ENCODE results near the gene NHS.

The NHS gene

GRCh38 chrX:17740137-17741122 is 365.4 kb downstream of the NHS start:
- DNase-seq = no peak

GRCh38 chrX:17741123-17741511 is 366.1 kb downstream of the NHS start:
- DNase-seq = no peak

- no peak for DNase-seq
Observed at GRCh38 chrX:17743913-17744312, 368.9 kb downstream of the NHS start.

GRCh38 chrX:17744896-17745523 is 370.0 kb downstream of the NHS start:
- DNase-seq = no peak

DNA sequence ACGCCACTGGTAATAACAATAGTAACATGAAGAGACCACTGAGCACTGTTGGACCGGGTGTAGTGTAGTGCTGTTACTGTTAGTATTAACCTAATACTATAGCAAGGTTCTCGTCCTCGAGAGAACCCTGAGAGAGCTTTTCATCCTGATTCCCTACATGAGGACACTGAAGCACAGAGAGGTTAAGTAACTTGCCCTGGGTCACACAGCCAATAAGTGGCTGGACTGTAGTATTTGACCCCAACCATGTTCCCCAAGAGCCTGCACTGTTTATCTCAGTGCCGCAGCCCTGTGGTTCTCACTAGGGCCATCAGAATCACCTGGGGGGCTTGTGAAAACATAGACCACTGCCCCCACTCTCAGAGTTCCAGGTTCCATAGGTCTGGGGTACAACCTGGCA is 372.7 kb downstream of the NHS start:
- DNase-seq = no peak

DNA sequence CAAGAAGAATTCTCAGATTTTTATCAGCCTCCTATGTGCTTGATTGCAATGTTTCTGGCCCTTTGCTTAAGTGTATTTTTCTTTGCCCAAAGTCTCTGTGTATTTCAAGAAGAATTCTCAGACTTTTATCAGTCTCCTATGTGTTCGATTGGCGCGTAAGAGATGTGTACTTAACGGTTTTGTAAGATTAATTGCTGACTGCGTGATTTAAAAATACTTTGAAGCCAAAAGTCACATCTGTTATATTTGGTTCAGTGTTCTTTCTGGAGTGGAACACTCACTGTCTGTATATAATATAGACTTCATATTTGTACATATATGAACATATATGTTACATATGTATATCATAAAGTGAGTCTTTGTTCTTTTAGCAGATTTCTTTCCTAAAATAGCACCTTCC is 373.7 kb downstream of the NHS start:
- DNase-seq = no peak

DNA sequence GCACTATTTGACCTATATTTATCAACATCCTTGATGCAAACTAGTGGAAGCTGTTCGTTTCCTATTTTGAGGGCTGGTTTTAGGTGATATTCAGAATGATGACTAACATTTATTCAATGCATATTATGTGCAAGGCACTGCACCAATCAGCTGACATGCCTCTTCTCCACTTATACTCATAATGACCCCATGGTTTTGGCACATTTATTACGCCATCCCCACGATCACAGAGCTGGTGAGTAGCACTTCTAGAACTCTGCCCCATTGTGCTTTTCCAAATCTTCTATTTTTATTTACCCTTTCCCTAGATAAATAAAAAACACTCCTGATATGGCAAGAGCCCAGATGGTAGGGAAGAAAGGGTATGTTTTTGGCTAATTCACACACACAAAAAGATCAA is 375.4 kb downstream of the NHS start:
- DNase-seq = no peak

GRCh38 chrX:17758382-17758781 is 383.4 kb downstream of the NHS start:
- DNase-seq = no peak

GRCh38 chrX:17759990-17760389 is 385.0 kb downstream of the NHS start:
- DNase-seq = no peak

DNA sequence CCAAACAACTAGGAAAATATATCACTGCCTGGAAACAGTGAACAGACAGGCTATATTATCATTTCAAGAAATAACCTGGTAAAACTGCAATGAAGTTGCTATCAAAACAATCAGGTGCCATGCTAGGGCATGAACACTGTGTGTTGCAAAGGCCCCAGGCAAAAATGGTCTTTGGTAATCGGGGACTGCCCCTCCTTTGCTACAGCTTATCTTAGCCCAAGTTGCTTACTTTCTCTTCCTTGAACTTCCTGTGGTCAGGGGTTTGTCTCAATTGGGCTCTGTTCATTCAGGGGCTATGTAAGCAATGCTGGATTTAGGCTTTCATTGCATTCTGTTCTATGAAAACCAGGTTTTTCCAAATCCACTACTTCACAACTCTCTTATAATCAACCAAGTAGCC is 392.7 kb downstream of the NHS start:
- DNase-seq = no peak

DNA sequence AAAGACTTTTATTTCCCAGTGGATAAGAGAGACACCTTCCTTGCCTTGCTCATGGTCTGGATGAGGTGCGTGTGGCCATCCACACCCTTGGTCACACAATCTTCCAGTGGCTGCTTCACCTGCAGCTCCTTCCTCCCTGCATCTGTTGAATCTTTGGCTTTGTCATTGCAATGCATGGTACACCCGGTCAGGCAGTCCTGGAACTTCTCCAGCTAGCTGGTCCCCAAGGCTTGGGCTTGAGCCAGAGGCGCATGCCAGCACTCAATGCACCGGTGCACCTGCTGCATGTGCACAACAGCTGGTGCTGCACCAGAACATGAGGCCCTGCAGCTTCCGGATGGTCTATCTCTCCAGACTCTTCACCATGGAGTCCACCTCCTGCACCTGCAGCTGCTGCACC is 394.0 kb downstream of the NHS start:
- no peak for DNase-seq

- no peak for DNase-seq
Observed at GRCh38 chrX:17769701-17770269, 394.8 kb downstream of the NHS start.

DNA sequence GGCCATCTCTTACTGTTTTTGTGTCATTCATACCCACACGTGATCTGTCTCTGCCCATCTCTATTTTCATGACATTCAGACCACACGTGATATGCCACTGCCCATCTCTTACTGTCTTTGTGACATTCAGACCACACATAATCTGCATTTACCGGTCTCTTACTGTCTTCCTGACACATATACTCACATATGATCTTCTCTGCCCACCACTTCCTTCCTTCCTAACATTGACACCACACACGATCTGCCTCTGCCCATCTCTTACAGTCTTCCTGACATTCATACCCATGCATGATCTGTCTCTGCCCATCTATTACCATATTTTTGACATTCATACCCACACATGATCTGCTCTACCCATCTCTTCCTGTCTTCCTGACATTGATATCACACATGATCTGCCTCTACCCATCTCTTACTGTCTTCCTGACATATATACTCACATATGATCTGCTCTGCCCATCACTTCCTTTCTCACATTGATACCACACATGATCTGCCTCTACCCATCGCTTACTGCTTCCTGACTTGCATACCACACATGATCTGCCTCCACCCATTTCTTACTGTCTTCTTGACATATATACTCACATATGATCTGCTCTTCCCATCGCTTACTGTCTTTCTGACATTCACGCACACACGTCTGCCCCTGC is 398.3 kb downstream of the NHS start:
- no peak for DNase-seq

DNA sequence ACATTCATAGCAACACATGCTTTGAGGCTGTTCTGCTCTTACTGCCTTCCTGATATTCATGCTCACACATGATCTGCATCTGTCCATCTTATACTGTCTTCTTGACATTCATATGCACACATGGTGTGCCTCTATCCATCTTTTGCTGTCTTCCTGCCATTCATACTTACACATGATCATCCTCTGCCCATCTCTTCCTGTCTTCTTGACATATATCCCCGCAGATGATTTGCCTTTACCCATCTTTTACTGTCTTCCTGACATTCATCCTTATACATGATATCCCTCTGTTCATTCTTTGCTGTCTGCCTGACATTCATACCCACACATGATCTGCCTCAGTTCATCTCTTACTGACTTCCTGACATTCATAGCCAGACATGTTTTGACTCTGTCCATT is 399.1 kb downstream of the NHS start:
- no peak for DNase-seq

GRCh38 chrX:17778997-17779396 is 404.0 kb downstream of the NHS start:
- no peak for DNase-seq

DNA sequence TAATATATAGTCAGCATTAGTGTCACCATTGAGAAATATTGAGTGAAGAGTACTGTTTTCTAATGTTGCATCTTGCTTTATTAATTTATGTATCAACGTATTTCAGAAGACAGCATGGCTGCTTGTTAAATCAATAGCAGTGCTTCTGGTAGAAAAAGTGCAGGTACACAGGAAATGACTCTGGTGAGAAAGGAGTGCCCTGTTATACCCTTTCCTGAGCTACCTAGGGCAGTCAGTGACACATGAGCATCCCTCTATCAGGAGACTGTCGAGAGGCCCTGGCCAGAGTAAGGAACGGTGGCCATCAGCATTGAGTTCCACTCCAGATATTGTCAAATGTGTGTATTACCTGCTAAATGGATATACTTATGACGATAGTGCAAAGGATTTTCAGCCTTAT is 404.4 kb downstream of the NHS start:
- no peak for DNase-seq
